WI38 (cell line): ENCODE results near the gene NANP.
A peak's percentile ranks its signal among the peaks of the same experiment; 100 is the strongest.
"Not testable (repeated sequence)": the region's sequence is repeated elsewhere in the genome, so short reads cannot be mapped to it uniquely, and the experiment has no call there.

Source experiments
- H3K4me3 ChIP-seq: 2 replicates; pipeline ENCODE4 v1.5.1; 2011; ENCODE audit warnings: low read depth, mild to moderate bottlenecking, control low read depth, low read length
- CTCF ChIP-seq: IDR thresholded peaks from 2 replicates; pipeline ENCODE4 v1.5.1; 2012; ENCODE audit warnings: low read depth, mild to moderate bottlenecking, control low read depth, low read length

Gene NANP

DNA sequence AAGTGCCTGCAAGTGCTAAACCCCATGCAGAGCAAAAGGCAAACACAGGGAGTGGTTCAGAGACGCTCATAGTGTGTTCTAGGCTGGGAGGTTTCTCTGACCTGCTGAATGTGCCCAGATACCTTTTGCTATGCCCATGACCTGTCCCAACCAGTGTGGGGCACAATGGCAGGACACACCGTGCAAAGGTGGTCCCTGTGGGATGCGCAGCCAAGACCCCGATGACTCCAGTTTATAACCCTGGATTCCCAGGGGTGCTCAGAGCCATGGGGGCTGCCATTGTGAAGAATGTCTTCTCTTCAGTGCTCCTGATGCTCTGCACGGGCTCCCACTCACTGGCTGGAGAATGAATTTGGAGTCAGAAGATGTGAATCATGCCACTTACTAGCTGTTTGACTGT lies 36.3 kb downstream of the NANP start:
- TF ChIP-seq CTCF, result no peak
- H3K4me3 ChIP-seq, result no peak overlapping the region

- no peak overlapping the region for H3K4me3 ChIP-seq
- no peak for TF ChIP-seq CTCF
Observed at GRCh38 chr20:25586877-25587276, 36.9 kb downstream of the NANP start.

GRCh38 chr20:25584905-25585704 lies 38.7 kb downstream of the NANP start, which contains the start of gene NINL:
Gene NINL, minus strand, starts transcription at chr20:25585531. Its CDS starts 58,944 bp downstream, at chr20:25526587.
- H3K4me3 ChIP-seq, result peak within 1 kb of the TSS; percentile 65
- no peak for TF ChIP-seq CTCF

DNA sequence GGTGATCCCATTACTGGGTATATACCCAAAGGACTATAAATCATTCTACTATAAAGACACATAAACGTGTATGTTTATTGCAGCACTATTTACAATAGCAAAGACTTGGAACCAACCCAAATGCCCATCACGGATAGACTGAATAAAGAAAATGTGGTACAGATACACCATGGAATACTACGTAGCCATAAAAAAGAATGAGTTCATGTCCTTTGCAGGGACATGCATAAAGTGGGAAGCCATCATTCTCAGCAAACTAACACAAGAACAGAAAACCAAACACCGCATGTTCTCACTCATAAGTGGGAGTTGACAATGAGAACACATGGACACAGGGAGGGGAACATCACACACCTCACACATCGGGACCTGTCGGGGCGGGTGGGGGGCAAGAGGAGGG lies 40.2 kb downstream of the NANP start:
- not testable (repeated sequence) for H3K4me3 ChIP-seq

DNA sequence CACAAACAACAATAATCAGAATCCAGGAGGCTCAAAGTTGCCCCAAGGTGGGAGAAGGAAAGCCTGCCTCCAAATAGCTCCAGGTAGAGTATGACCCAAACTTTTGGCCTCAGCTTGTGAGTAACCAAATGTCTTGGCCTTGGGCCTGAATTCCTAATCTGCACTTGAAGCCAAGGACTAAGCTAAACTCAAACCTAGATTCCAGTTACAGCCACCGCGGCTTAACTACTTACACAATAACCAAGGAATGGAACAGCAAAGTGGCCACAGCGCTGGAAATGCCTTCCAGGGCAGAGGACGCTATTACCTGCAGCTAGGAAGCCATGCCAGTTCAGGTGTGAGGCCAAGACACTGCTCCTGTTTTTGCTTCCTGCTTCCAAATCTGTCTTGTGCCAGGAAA lies 43.1 kb downstream of the NANP start:
- no peak for TF ChIP-seq CTCF
- H3K4me3 ChIP-seq, result no peak overlapping the region

DNA sequence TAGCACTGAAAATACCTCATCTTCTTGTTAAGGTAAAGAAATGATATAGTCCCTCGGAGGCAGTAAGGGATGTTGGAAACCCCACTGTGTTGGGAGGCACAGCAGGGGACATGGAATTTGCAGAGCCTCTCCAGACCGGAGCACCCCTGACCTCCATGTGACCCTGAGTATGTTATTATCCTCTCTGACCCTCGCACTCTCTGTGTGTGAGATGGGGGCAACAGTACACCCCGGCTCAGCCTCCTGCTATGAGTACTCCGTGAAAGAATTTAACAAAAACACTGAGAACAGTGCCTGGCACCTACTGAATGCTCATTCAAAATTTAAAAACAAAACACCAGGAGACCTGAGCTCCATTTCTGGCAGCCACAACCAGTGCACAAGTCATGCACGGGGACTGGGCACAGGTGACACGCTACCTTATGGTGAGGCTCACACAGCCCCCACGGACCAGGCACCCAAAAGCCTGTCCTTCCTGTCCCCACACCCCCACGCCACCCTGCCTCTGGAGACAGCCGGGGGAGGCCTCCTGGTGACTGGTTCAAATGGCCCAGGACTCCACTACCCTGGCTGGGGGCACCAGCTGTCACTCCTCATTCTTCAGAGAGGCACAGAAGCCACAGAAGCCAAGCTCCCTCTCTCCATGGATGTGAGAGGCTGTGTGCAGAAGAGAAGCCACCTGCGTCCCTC lies 44.6 kb downstream of the NANP start:
- no peak for TF ChIP-seq CTCF

DNA sequence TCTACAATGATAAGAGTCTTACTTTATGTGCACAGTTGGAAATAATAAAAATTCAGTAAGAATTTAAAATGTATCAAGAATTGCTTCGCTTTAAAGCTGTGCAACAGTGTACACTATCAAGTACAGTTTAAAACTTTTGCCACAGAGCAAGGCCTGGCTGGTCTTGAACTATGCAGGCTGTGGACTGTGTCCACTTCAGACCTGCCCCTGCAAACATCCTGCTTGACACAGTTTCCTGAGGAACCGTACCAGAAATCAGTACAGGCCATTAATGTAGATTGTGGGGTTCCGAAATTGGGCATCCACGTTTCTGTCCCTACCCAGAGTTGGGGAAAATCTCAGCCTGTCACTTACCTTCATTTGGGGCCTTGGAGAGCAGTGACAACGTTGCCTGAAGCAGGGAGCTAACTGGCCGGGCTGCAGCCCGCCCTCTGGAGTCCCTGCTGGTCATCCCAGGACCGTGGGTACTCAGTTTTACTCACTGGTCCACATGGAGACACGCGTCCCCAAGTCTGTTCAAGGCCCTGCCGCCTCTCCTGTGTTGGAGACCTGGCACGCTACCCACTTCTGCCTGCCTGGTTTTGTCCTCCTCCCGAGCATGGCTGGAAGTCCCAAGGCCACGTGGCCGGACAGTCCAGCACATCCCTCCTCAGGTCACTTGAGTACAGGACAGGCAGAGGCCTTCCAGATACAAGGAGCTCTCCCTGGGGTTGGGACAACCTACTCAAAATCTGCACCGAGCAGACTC lies 46.9 kb downstream of the NANP start:
- no peak overlapping the region for H3K4me3 ChIP-seq
- TF ChIP-seq CTCF, result no peak

More for the DNA sequence above, 44.6 kb downstream of the NANP start:
- H3K4me3 ChIP-seq, result no peak overlapping the region
